ENCODE data around the gene GBGT1.
"Not testable (repeated sequence)": the region's sequence is repeated elsewhere in the genome, so short reads cannot be mapped to it uniquely, and the experiment has no call there.

The GBGT1 gene

GRCh38 chr9:133163504-133164172 lies at the start of gene GBGT1:
Gene GBGT1 (minus strand): TSS chr9:133163914. CDS start chr9:133162412, 1,502 bp downstream.
- DNase-seq = no peak

DNA sequence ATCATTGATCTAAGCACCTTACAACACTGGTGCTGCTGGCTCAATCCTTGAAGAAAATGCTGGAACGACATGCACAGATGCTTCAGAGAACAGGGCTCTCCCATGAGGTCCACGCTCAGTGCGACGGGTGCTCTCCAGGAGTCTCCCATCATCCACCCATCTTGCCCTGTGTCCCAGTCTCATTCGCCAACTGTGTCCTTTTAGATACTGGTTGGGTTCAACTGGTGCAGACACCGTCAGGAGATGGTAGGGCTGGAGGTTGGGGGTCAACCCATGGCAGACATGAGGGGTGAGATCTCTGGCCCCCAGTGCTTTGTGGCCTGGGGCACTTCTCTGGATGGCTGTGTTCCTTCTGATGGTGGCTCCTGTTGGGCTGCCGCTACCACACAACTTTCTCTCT lies 46.9 kb upstream of the GBGT1 start:
- no peak for DNase-seq

- DNase-seq = no peak
Measured at GRCh38 chr9:133210202-133210532, 46.5 kb upstream of the GBGT1 start.

GRCh38 chr9:133209327-133210201 lies 45.9 kb upstream of the GBGT1 start:
- not testable (repeated sequence) for DNase-seq

DNA sequence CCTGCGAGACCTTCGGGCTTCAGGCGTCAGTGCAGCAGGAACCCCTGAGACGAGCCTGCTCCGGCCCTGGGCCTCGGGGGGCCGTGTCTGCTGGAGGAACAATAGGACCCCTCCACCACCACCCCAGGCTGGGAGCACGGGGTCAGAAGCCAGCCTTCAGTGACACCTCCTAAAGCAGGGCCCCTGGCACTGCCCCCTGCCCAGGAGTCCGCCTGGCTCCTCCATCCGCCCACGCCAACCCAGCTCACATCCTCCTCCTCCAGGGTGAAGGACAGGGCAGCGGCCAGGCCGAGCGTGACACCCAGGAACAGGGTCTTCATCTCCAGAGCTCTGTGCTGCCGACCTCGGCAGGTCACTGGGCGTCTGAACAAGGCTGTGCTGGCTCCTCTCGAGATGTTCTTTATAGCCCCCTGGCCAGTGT lies 45.2 kb upstream of the GBGT1 start, which contains the start of gene OBP2B:
OBP2B (minus strand) TSS at position 371 of the 421 bp plus-strand sequence; CDS start at position 320, 51 bp downstream.
- DNase-seq = not testable (repeated sequence)

DNA sequence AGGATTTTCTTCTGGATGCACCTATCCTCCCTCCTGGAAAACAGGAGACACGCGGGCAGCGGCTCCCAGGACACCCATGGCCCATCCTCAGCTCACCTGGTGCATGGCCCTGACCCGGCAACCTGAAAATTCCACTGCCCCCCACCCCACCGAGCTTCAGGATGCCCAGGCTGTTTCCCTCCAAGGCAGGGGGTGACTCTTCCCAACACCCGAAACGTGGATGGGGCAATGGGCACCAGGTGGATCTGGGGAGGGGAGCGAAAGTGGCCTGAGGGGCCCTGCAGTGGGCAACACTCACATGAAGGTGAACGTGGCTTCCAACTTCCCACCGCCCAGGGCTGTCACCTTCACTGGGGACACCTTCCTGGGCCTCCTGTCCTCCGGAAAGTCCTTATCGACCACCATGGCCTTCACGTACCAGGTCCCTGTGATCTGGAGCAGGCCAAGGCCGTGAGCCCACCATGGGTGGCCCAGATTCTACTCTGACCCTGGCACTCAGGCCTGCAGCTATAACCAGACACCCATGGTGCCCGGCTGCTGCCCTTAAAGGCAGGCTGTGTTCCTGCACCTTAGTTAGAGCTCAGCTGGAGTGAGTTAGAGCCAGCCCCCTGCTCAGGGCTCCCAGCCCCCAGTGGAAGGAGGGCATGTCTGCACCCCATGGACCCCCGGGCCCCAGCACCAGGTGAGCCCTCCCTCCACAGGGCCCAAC lies 44.6 kb upstream of the GBGT1 start:
- DNase-seq = not testable (repeated sequence)

DNA sequence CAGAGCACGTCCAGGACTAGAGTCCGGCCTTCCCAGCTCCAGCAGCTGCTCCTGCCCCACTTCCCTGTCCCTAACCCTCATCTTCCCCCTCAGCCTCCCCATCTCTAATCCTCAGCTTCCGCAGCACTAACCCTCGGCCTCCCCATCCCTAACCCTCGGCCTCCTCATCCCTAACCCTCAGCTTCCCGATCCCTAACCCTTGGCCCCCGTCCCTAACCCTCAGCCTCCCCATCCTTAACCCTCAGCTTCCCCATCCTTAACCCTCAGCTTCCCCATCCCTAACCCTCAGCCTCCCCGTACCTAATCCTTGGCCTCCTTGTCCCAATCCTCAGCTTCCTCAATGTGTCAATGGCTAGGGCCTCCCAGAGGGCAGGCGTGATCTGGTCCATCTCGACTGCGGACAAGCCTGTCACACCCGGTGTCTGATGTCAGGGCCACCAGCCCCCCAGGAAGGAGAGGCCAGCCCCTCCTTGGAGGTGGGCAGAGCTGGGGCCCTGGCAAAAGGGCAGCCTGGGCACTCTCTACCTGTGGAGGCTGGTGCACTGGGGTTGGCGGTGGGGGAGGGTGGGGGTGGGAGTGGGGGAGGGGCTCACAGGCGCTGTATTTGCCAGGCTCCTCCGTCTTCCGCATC lies 43.9 kb upstream of the GBGT1 start:
- DNase-seq = no peak

DNA sequence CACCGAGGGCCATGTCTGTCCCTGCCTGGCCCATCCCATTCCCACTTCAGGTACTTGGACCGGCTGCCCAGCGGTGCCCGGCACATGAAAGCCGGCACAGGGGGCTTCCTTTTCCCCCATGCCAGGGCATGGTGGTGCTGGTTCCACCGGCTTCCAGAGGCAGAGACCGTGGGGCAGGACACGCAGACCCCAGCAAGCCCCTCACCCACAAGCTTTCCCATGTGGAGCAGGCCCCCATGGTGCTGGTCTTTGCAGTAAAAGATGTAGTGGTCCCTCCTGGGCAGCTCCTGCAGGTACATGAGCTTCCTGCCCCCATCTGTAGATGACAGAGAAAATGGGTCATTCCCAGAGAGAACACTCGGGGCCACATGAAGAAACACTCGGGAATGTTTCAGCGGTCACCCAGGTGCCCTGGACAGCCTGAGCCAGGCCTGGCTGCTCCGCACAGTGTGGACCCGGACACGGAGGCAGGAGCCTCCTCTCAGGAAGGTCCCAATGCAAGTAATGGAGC lies 43.4 kb upstream of the GBGT1 start:
- DNase-seq = no peak

GRCh38 chr9:133205996-133206931 lies 42.5 kb upstream of the GBGT1 start:
- no peak for DNase-seq

DNA sequence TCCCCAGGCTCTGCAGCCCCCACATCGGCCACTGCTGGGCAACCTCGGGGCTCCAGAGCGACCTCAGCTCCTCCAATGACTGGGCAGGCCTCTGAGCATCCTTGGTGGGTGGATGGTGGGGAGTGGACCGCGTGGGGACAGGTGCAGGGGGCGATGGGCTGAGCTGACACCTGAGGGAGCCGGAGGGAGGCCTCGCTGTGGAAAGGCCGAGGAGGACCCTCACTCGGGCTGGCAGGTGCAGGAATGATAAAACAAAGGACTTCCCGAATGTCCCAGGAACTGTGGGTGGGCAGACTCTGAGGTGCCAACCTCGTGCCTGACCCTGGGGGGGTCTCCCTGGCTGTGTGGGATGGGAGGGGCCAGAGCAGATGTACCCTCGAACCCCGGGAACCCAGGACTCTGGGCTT lies 41.8 kb upstream of the GBGT1 start:
- not testable (repeated sequence) for DNase-seq

DNA sequence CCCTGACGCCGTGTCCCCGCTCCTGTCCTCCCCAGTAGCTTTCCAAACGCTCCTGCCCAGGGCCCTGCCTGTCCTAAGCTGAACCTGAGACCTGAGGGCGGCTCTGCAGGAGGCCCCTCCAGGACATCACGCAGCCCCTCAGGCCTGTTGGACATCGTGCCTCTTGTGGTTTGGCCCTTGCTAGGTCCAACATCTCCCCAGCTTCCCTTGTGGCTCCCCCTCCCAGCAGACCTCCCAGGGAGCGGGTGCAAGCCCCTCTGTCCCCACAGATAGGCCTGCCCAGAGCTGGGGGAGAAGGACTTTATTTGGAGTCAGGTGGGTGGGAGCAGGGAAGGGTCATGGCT lies 41.3 kb upstream of the GBGT1 start:
- DNase-seq = no peak

DNA sequence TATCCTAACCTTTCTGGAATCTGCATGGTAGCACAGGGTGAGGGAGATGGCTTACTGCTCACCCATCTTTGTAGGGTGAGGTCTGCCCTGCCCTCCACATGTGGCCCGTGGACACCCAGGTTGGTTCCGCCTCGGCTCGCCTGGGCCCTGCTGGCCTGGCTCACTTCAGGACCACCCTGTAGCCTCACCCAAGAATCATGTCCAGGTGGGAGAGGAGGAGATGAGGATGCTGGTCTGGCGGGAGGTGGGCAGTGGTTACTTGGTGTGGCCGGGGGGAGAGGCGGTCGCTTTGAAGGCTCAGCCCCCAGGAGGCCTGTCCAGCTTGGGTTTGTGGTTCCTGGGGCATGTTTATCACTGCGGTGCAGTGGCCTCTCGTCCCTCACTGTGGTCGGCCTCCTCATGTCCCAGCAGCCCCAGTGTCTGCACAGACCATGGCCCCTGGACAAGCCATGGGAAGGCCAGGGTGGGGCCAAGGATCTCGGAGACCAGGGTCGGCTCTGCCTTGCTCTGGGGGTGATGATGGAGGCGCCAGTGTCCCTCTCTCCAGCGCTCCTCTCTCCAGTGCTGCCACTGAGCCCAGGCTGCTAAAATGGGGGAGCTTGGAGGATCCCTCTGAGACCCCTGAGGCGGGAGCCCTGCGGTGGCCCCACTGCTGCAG lies 40.8 kb upstream of the GBGT1 start:
- no peak for DNase-seq

GRCh38 chr9:133203506-133204075 lies 39.9 kb upstream of the GBGT1 start:
- DNase-seq = no peak

- no peak for DNase-seq
Measured at GRCh38 chr9:133202688-133203453, 39.2 kb upstream of the GBGT1 start.

DNA sequence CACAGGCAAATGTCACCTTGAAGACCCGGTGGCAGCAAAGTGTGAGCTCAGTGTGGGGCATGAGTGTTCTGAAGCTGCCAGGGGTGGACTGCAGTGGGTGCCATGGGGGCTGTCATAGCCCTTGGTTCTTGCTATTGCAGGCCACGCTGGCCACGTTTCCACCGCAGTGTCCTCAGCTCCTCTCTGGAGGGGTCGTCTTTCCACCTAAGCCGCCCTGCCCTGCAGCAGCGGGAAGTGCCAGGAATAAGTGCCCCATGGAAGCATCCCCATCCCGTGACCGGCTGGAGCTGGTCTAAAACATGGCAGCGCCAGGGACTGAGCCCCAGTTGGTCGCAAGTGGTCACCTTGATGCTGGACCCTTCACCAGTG lies 38.4 kb upstream of the GBGT1 start:
- DNase-seq = no peak

DNA sequence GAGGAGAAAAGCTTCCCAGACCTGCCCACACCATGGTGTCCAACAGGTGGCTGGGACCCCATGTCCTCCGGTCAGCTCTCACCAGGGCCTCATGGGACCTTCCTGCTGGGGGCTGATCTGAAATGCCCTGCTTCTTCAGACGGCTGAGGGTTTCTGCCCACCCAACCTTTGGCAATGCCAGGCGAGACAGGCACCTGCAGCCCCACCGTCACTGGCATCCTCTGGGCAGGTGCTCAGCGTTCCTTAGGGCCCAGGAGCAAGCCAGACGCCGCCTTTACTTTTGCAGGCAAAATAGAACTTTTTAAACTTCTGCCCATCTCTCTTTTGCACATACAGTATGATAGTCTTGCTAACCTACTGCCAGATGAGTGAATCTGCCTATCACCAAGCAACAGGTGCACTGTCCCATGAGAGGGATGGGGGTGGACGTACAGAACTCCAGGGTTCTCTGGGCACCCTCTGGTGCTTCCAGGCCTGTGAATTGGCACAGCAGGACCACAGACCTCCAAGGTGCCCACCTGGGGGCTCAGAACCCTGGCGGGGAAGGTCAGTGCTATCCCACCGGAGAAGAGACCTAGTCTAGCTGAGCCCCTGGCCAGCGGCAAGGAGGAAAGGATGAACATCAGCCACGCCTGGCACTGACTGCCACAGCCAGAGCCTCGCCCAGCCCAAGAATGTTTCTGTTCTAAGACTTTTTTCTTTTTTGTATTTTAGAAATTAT lies 37.9 kb upstream of the GBGT1 start:
- no peak for DNase-seq

- no peak for DNase-seq
Measured at GRCh38 chr9:133200631-133201030, 36.9 kb upstream of the GBGT1 start.

DNA sequence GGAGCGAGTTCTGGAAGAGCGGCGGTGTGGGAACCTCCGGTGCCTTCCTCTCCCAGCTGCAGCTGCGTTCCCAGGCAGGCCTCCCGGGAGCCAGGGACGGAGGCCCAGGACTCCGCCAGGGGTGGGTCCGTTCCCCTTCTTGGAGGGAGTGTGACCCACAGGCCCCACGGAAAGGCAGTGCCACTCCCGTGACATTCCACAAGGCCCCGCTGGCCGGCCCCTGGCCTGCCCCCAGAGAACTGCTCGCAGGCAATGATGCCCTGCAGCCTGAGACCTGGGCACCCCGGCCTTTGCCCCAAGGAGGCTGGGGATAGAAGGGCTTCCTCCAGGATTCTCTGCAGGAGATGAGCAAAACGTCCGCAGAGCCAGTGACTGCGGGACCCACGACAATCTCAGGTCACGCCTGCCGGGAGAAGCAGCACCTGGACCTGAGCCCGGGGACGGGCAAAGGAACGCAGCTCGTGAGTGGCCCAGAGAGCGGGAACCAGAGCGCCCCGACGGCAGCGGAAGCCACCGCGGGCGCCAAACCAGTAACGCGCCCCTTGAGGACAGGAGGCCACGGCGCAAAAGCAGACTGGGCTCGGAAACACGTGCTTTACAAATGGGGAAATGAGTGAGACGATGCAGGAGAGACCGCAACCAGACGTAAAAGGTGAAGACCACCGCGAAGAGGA lies 36.1 kb upstream of the GBGT1 start:
- no peak for DNase-seq

GRCh38 chr9:133195029-133195428 lies 31.3 kb upstream of the GBGT1 start:
- no peak for DNase-seq

Measured in NCI-H2107 (cell line).